Measurements from ENCODE around the gene BFSP2.

BFSP2 gene

DNA sequence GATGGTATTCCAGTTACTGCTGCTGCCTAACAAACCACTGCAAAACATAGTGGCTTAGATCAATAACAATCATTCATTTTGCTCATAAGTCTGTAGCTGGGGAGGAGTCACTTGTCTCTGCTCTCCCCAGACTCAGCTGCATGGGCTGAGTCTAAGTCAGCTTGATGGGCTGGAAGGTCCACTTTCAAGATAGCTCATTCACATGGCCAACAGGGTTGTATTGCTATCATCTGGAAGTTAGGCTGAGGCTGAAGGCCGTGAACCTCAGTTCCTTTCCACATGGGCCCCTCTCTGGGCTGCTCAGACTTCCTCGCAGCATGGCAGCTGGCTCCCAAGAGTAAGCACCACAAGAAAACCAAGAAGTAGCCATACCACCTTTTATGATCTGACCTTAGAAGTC is 28.7 kb upstream of the BFSP2 start:
- Histone ChIP-seq H3K4me1 (peaks cover 4% of the 10 kb centered on the region), H3K27me3 (no peaks in the 10 kb centered on the region), H3K9me3 (no peaks in the 10 kb centered on the region), H3K4me3 (ENCODE audit: low read depth, low read length) (no peak overlapping the region), H3K36me3 (no peaks in the 10 kb centered on the region)
- DNase-seq: no peak
- TF ChIP-seq, protein P1, sequence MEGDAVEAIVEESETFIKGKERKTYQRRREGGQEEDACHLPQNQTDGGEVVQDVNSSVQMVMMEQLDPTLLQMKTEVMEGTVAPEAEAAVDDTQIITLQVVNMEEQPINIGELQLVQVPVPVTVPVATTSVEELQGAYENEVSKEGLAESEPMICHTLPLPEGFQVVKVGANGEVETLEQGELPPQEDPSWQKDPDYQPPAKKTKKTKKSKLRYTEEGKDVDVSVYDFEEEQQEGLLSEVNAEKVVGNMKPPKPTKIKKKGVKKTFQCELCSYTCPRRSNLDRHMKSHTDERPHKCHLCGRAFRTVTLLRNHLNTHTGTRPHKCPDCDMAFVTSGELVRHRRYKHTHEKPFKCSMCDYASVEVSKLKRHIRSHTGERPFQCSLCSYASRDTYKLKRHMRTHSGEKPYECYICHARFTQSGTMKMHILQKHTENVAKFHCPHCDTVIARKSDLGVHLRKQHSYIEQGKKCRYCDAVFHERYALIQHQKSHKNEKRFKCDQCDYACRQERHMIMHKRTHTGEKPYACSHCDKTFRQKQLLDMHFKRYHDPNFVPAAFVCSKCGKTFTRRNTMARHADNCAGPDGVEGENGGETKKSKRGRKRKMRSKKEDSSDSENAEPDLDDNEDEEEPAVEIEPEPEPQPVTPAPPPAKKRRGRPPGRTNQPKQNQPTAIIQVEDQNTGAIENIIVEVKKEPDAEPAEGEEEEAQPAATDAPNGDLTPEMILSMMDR (IDR thresholded peaks at IDR 0.05; ENCODE audit: low read depth, low read length): no peak

DNA sequence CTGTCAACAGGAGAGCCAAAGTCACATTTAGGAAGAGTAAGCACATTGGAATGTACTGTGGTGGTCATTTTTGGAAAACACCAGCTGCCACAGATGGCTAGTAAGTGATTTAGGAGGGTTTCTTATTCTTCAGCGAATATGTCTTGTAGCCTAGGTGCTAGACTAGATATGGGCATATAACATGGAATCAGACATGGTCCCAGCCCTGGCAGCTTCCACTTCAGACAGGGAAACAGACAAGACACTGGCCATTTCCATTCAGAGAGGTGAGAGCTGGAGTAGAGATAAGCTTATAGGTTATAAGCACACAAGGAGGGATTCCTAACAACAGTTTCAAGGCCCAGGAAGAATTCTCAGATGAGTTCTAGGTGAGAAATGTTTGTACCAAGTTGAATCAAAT is 28.2 kb upstream of the BFSP2 start:
- peaks cover 9% of the 10 kb centered on the region for H3K4me1 ChIP-seq
- H3K27me3 ChIP-seq: no peaks in the 10 kb centered on the region
- no peaks in the 10 kb centered on the region for H3K9me3 ChIP-seq
- TF ChIP-seq, protein P1 (IDR thresholded peaks at IDR 0.05; ENCODE audit: low read depth, low read length): no peak
- H3K4me3 ChIP-seq (ENCODE audit: low read depth, low read length): no peak overlapping the region
- DNase-seq: no peak
- no peaks in the 10 kb centered on the region for H3K36me3 ChIP-seq

DNA sequence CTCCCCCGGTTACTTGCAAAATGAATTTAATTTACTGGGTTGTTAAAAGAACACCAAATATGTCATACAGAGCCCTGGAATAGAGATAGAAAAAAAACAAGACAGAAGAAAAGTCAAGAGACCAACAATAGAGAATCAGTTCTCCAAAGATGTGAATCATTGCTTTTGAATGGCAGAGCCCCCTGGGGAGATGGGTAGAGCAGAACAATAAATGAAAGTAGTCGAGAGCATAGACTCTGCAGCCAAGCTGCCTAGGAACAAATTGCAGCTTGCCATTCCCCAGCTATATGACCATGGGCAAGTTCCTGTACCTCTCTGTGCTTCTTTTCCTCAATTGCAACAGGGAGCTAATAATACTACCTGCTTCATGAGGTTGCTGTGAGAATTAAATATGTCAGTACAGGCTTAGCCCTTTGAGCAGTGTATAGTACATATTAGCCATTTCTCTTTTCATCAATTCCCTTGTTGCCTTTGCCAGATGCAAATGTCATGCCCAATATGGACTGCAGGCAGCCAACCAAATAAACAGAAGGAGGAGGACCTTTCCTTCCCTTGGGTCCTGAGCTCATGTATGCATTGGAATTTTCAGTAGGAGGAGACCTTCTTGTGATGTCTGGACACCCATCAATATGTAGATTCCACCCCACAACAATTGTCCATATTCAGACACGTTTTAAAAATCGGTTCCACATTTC is 25.0 kb upstream of the BFSP2 start:
- TF ChIP-seq, protein P1 (IDR thresholded peaks at IDR 0.05; ENCODE audit: low read depth, low read length): no peak
- Histone ChIP-seq H3K9me3 (no peaks in the 10 kb centered on the region), H3K4me3 (ENCODE audit: low read depth, low read length) (no peak overlapping the region), H3K27me3 (no peaks in the 10 kb centered on the region), H3K36me3 (peaks cover 6% of the 10 kb centered on the region), H3K4me1 (peaks cover 20% of the 10 kb centered on the region)
- DNase-seq: no peak

DNA sequence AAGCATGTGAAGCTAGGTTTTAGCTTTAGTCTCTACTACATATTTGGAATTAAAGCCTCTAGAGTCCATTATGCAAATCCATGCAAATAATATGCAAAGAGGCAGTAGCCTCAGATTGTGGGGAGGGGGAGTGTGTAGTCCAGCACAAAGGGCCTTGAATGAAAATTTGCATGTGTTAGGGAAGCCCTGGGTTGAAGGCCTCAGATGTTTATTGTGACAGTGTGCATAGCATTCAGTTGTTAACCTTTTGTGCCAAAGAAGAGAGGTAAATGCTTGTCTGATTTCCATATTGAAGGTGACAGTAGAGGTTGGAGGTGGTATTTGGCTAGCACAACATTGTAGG is 24.5 kb upstream of the BFSP2 start:
- Histone ChIP-seq H3K9me3 (no peaks in the 10 kb centered on the region), H3K4me3 (ENCODE audit: low read depth, low read length) (no peak overlapping the region), H3K27me3 (no peaks in the 10 kb centered on the region), H3K36me3 (peaks cover 11% of the 10 kb centered on the region), H3K4me1 (peaks cover 20% of the 10 kb centered on the region)
- DNase-seq: no peak
- TF ChIP-seq, protein P1 (IDR thresholded peaks at IDR 0.05; ENCODE audit: low read depth, low read length): no peak

DNA sequence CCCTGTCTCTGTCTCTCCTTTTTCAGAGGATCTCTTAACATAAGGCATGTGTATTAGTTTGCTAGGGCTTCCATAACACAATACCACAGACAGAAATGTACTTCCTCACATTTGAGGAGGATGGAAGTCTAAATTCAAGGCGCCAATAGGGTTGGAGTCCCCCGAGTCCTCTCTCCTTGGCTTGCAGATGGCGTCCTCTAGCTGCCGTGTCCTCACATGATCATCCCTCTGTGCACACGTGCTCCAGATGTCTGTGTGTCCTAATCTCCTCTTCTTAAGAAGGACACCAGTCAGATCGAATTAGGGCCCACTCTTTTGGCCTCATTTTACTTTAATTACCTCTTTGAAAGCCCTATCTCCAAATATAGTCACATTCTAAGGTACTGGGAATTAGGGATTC is 23.0 kb upstream of the BFSP2 start:
- TF ChIP-seq, protein P1 (IDR thresholded peaks at IDR 0.05; ENCODE audit: low read depth, low read length): peak; percentile 63
- Histone ChIP-seq H3K4me1 (peaks cover 20% of the 10 kb centered on the region), H3K4me3 (ENCODE audit: low read depth, low read length) (no peak overlapping the region), H3K36me3 (peaks cover 20% of the 10 kb centered on the region), H3K27me3 (no peaks in the 10 kb centered on the region), H3K9me3 (no peaks in the 10 kb centered on the region)
- DNase-seq: peak; percentile 56

DNA sequence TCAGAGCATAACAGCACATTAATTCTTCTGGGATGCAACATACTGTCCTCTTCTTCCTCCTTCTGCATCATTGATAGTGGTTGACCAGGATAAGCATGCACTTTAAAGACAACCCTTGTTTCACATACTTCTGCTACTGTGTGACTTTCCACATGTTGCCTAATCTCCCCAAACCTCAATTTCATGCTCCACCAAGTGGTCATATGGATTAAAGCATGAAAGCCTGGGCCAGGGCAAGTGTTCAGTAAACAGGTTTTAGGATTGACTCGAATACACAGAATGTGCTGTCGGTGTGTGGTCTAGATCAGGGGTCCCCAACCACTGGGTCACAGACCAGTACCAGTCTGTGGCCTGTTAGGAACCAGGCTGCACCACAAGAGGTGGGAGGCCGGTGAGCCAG is 22.5 kb upstream of the BFSP2 start:
- no peaks in the 10 kb centered on the region for H3K27me3 ChIP-seq
- no peak for DNase-seq

More for the DNA sequence above, 22.5 kb upstream of the BFSP2 start:
- Histone ChIP-seq H3K36me3 (peaks cover 20% of the 10 kb centered on the region), H3K4me3 (ENCODE audit: low read depth, low read length) (no peak overlapping the region), H3K9me3 (no peaks in the 10 kb centered on the region), H3K4me1 (peaks cover 20% of the 10 kb centered on the region)
- TF ChIP-seq, protein P1 (IDR thresholded peaks at IDR 0.05; ENCODE audit: low read depth, low read length): peak; percentile 84
